Ishikawa (cell line): ENCODE data around the gene OPRL1.
A peak's percentile ranks its signal among the peaks of the same experiment; 100 is the strongest.

Experiments
- CEBPB ChIP-seq: IDR thresholded peaks from 2 replicates; pipeline ENCODE4 v1.6.1; 2012
- CREB1 ChIP-seq: IDR thresholded peaks from 2 replicates; pipeline ENCODE4 v1.6.1; 2012; ENCODE audit warnings: low read depth
- EGR1 ChIP-seq: IDR thresholded peaks from 2 replicates; pipeline ENCODE4 v1.6.1; 2012
- EP300 ChIP-seq: IDR thresholded peaks from 2 replicates; pipeline ENCODE4 v1.6.1; 2012; ENCODE audit warnings: borderline replicate concordance
- FOXM1 ChIP-seq: IDR thresholded peaks from 2 replicates; pipeline ENCODE4 v1.6.1; 2012; ENCODE audit warnings: low read depth, borderline replicate concordance
- MAX ChIP-seq: IDR thresholded peaks from 2 replicates; pipeline ENCODE4 v1.6.1; 2012
- NFIC ChIP-seq: IDR thresholded peaks from 2 replicates; pipeline ENCODE4 v1.6.1; 2012
- RAD21 ChIP-seq: IDR thresholded peaks from 2 replicates; pipeline ENCODE4 v1.6.1; 2012; ENCODE audit warnings: low read depth
- TAF1 ChIP-seq: IDR thresholded peaks from 2 replicates; pipeline ENCODE4 v1.6.1; 2012; ENCODE audit warnings: low read depth, mild to moderate bottlenecking
- TCF12 ChIP-seq: IDR thresholded peaks from 2 replicates; pipeline ENCODE4 v1.6.1; 2012; ENCODE audit warnings: low read depth
- TEAD4 ChIP-seq: IDR thresholded peaks from 2 replicates; pipeline ENCODE4 v1.6.1; 2012
- USF1 ChIP-seq: IDR thresholded peaks from 2 replicates; pipeline ENCODE4 v1.6.1; 2012
- YY1 ChIP-seq: IDR thresholded peaks from 2 replicates; pipeline ENCODE4 v1.6.1; 2012; ENCODE audit warnings: low read depth
- ZBTB7A ChIP-seq: IDR thresholded peaks from 2 replicates; pipeline ENCODE4 v1.6.1; 2012; ENCODE audit warnings: low read depth
- TF ChIP-seq, protein P1 (sequence below): IDR thresholded peaks from 2 replicates; pipeline ENCODE4 v1.6.1; 2012; ENCODE audit warnings: low read depth, mild to moderate bottlenecking

OPRL1 gene

DNA sequence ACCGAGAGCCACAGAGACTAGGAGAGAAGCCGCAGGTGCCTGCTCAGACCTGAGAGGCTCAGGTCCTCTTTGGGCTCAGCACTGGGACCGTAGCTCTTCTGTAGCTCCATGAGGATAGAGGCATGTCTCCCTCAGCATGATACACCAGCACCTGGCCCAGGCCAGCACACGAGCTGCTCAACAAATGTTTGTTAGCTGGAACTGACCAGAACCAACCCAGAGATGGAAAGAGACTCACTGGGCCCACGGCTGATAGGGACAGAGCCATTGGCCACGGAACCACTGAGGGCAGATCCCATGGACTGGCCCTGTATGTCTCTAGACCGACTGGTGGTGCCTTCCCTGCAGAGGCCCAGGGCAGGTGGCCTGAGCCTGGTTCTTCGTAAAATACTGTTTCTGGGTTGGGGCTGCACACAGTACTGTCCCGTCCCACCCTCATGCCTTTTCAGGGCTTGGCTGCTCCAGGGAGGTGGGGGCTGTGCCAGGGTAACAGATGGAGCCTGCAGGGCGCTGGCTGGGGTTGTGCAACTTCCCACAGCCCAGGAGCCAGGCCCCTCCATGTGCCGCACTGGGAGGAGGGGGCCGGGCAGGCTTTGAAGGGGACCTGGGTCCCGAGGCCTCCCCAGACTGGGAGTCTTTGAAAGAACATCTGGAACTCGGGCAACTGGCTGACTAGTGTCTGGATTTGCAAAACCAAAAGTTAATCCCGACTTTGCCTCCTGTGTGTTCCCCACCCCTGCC lies 38.7 kb upstream of the OPRL1 start:
- TF ChIP-seq MAX (no peak), TCF12 (no peak), EGR1 (no peak), EP300 (no peak), ZBTB7A (no peak), TEAD4 (no peak), CREB1 (no peak), NFIC (no peak), YY1 (no peak), RAD21 (no peak), USF1 (no peak), FOXM1 (no peak), CEBPB (no peak), TAF1 (no peak)
- TF ChIP-seq, protein P1, sequence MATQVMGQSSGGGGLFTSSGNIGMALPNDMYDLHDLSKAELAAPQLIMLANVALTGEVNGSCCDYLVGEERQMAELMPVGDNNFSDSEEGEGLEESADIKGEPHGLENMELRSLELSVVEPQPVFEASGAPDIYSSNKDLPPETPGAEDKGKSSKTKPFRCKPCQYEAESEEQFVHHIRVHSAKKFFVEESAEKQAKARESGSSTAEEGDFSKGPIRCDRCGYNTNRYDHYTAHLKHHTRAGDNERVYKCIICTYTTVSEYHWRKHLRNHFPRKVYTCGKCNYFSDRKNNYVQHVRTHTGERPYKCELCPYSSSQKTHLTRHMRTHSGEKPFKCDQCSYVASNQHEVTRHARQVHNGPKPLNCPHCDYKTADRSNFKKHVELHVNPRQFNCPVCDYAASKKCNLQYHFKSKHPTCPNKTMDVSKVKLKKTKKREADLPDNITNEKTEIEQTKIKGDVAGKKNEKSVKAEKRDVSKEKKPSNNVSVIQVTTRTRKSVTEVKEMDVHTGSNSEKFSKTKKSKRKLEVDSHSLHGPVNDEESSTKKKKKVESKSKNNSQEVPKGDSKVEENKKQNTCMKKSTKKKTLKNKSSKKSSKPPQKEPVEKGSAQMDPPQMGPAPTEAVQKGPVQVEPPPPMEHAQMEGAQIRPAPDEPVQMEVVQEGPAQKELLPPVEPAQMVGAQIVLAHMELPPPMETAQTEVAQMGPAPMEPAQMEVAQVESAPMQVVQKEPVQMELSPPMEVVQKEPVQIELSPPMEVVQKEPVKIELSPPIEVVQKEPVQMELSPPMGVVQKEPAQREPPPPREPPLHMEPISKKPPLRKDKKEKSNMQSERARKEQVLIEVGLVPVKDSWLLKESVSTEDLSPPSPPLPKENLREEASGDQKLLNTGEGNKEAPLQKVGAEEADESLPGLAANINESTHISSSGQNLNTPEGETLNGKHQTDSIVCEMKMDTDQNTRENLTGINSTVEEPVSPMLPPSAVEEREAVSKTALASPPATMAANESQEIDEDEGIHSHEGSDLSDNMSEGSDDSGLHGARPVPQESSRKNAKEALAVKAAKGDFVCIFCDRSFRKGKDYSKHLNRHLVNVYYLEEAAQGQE: no peak

GRCh38 chr20:64041781-64042053 lies 38.2 kb upstream of the OPRL1 start:
- no peak for TF ChIP-seq RAD21
- TF ChIP-seq TEAD4: no peak
- TF ChIP-seq CREB1: no peak
- no peak for TF ChIP-seq ZBTB7A
- no peak for TF ChIP-seq CEBPB
- TF ChIP-seq, protein P1: no peak
- TF ChIP-seq EGR1: no peak
- no peak for TF ChIP-seq TAF1
- TF ChIP-seq USF1: no peak
- no peak for TF ChIP-seq FOXM1

GRCh38 chr20:64042054-64042781 lies 37.7 kb upstream of the OPRL1 start:
- TF ChIP-seq USF1 (no peak), EGR1 (no peak), CREB1 (no peak), EP300 (no peak), TCF12 (no peak), RAD21 (no peak), MAX (no peak), ZBTB7A (no peak), FOXM1 (no peak), TEAD4 (no peak), TAF1 (no peak), CEBPB (no peak)
- TF ChIP-seq, protein P1: no peak

GRCh38 chr20:64043768-64044167 lies 36.1 kb upstream of the OPRL1 start:
- TF ChIP-seq ZBTB7A (0 out of 2 replicates have a peak, but pooled peaks have one; percentile 6), TCF12 (no peak)
